HepG2 (cell line): Measurements from ENCODE around the gene ASGR1. TPM values are rescaled to one million over a fixed set of nuclear protein-coding genes. Genes with fewer than 3 reads are reported as not detected.

Source experiments
- HCFC1 ChIP-seq: fragments of 150-350 bp; IDR thresholded peaks from 2 replicates; pipeline ENCODE4 v1.6.1; 2014; ENCODE audit warnings: low read depth, low read length
- HOXA5 ChIP-seq: sonication (generic); formaldehyde crosslinking; IDR thresholded peaks from 2 replicates; pipeline ENCODE4 v1.4.0; 2020; ENCODE audit warnings: missing genetic modification reagents
- MIER3 ChIP-seq: IDR thresholded peaks from 2 replicates; pipeline ENCODE4 v1.6.1; 2016; ENCODE audit warnings: missing compliant biosample characterization, borderline replicate concordance
- MZF1 ChIP-seq: sonication (generic); formaldehyde crosslinking; IDR thresholded peaks from 2 replicates; pipeline ENCODE4 v1.8.1; 2023; ENCODE audit warnings: mild to moderate bottlenecking, missing genetic modification reagents, borderline replicate concordance
- PHF20 ChIP-seq: sonication (generic); formaldehyde crosslinking; IDR thresholded peaks from 2 replicates; pipeline ENCODE4 v1.5.0; 2020; ENCODE audit warnings: mild to moderate bottlenecking, missing genetic modification reagents
- REL ChIP-seq: sonication (generic); formaldehyde crosslinking; conservative IDR thresholded peaks from 2 replicates; pipeline ENCODE4 v1.8.0; 2022; ENCODE audit warnings: mild to moderate bottlenecking, missing genetic modification reagents, moderate library complexity
- TAF15 ChIP-seq: fragments of 200-400 bp; formaldehyde crosslinking; IDR thresholded peaks from one replicate; pipeline ENCODE4 v1.6.1; 2018; ENCODE audit warnings: mild to moderate bottlenecking, low read depth, low read length; ENCODE audit not compliant: poor library complexity, severe bottlenecking
- TBX3 ChIP-seq: fragments of 450-650 bp; IDR thresholded peaks from 2 replicates; pipeline ENCODE4 v1.6.1; 2017; ENCODE audit warnings: antibody characterized with exemption, mild to moderate bottlenecking, inconsistent platforms, borderline replicate concordance
- ZFP90 ChIP-seq: sonication (generic); formaldehyde crosslinking; IDR thresholded peaks from 2 replicates; pipeline ENCODE4 v1.8.0; 2022; ENCODE audit warnings: missing genetic modification reagents, mild to moderate bottlenecking, inconsistent platforms, borderline replicate concordance
- ZIK1 ChIP-seq: sonication (generic); formaldehyde crosslinking; IDR thresholded peaks from 2 replicates; pipeline ENCODE4 v1.5.0; 2020; ENCODE audit warnings: mild to moderate bottlenecking, low read depth, missing genetic modification reagents, borderline replicate concordance
- ZNF138 ChIP-seq: sonication (generic); formaldehyde crosslinking; IDR thresholded peaks from 2 replicates; pipeline ENCODE4 v1.5.0; 2020; ENCODE audit warnings: mild to moderate bottlenecking, low read depth, missing genetic modification reagents
- polyA plus RNA-seq, 8 experiments: library from polyadenylated mRNA; depleted of rRNA in 3 of 8; stranded (reverse) in 7 of 8; unstranded in 1 of 8; fragments of >200 nt; fragmentation: Illumina TruSeq in 4 of 8; extraction: Trizol in 4 of 8; gene quantifications; 2 replicates each; pipeline versions ENCODE4 v1.2.1 to v1.2.3, GENCODE V29; 2011 to 2016; ENCODE audit warnings: low read depth in 4 of 8, missing spikeins in 1 of 8, mixed read lengths in 1 of 8; ENCODE audit not compliant: insufficient read depth in 1 of 8
- total RNA-seq, 5 experiments: library from RNA; depleted of rRNA; stranded (reverse); fragments of >200 nt; fragmentation: Illumina TruSeq; extraction: Trizol; gene quantifications; 2 replicates each; pipeline ENCODE4 v1.2.3, GENCODE V29; 2016; ENCODE audit warnings: low read depth in 1 of 5
- TF ChIP-seq, protein P1 (sequence below): sonication (generic); formaldehyde crosslinking; IDR thresholded peaks from 2 replicates; pipeline ENCODE4 v1.4.0; 2020; ENCODE audit warnings: mild to moderate bottlenecking, missing genetic modification reagents, borderline replicate concordance
- TF ChIP-seq, protein P2 (sequence below): sonication (generic); formaldehyde crosslinking; IDR thresholded peaks from 2 replicates; pipeline ENCODE4 v1.4.0; 2020; ENCODE audit warnings: missing genetic modification reagents
- TF ChIP-seq, protein P3 (sequence below): sonication (generic); formaldehyde crosslinking; IDR thresholded peaks from 2 replicates; pipeline ENCODE4 v1.5.0; 2020; ENCODE audit warnings: mild to moderate bottlenecking, missing genetic modification reagents
- TF ChIP-seq, protein P4 (sequence below): sonication (generic); formaldehyde crosslinking; IDR thresholded peaks from 2 replicates; pipeline ENCODE4 v1.4.0; 2020; ENCODE audit warnings: missing genetic modification reagents
- TF ChIP-seq, protein P5 (sequence below): sonication (generic); formaldehyde crosslinking; IDR thresholded peaks from 2 replicates; pipeline ENCODE4 v1.4.0; 2020; ENCODE audit warnings: low read depth, mild to moderate bottlenecking, missing genetic modification reagents
- TF ChIP-seq, protein P6 (sequence below): sonication (generic); formaldehyde crosslinking; IDR thresholded peaks from 2 replicates; pipeline ENCODE4 v1.5.1; 2020; ENCODE audit warnings: missing genetic modification reagents, mild to moderate bottlenecking, borderline replicate concordance

ASGR1 gene
- total and polyA plus RNA-seq, 2 of the 13 experiments (the other 11 are each of a cell fraction or from before 2014, with no cell fraction given), result 353 to 796 TPM

DNA sequence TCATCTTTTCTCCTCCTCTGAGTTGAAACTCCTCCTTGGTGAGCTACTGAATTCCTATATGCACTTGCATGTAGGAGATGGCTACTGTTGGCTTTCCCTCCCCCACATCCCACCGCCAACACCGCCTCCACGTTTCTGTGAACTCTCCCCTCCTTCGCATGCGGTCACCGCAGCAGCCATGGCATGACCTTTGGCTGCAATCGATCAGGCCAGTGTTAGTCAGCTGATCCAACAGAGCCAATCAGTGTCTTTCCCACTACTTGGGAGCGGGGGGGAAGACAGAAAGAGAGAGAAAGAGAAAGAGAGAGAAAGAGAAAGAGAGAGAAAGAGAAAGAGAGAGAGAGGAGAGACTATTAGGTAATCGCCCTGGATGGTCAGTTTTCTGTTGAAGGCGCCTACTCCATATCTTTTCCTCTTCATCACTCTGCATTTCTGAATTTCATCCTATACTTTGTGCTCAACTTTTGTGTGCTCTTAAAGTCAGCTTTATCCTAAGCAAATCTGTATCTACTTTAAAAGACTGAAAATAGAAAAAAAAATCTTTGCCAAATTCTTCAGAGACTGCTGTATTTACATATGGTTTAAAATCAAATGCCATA lies 22.7 kb downstream of the ASGR1 start (continued):
- TF ChIP-seq, protein P1, sequence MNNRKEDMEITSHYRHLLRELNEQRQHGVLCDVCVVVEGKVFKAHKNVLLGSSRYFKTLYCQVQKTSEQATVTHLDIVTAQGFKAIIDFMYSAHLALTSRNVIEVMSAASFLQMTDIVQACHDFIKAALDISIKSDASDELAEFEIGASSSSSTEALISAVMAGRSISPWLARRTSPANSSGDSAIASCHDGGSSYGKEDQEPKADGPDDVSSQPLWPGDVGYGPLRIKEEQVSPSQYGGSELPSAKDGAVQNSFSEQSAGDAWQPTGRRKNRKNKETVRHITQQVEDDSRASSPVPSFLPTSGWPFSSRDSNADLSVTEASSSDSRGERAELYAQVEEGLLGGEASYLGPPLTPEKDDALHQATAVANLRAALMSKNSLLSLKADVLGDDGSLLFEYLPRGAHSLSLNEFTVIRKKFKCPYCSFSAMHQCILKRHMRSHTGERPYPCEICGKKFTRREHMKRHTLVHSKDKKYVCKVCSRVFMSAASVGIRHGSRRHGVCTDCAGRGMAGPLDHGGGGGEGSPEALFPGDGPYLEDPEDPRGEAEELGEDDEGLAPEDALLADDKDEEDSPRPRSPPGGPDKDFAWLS (CRISPR knock-in tag), result no peak
- no peak for TF ChIP-seq TAF15
- TF ChIP-seq ZNF138 (CRISPR knock-in tag), result peak; percentile 48; the same call in 1 of the 2 replicates
- no peak for TF ChIP-seq HOXA5 (CRISPR knock-in tag)
- TF ChIP-seq, protein P2, sequence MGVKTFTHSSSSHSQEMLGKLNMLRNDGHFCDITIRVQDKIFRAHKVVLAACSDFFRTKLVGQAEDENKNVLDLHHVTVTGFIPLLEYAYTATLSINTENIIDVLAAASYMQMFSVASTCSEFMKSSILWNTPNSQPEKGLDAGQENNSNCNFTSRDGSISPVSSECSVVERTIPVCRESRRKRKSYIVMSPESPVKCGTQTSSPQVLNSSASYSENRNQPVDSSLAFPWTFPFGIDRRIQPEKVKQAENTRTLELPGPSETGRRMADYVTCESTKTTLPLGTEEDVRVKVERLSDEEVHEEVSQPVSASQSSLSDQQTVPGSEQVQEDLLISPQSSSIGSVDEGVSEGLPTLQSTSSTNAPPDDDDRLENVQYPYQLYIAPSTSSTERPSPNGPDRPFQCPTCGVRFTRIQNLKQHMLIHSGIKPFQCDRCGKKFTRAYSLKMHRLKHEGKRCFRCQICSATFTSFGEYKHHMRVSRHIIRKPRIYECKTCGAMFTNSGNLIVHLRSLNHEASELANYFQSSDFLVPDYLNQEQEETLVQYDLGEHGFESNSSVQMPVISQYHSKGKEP, result 0 out of 2 replicates have a peak, but pooled peaks have one; percentile 49
- TF ChIP-seq ZIK1 (CRISPR knock-in tag), result peak; percentile 97
- TF ChIP-seq, protein P3, sequence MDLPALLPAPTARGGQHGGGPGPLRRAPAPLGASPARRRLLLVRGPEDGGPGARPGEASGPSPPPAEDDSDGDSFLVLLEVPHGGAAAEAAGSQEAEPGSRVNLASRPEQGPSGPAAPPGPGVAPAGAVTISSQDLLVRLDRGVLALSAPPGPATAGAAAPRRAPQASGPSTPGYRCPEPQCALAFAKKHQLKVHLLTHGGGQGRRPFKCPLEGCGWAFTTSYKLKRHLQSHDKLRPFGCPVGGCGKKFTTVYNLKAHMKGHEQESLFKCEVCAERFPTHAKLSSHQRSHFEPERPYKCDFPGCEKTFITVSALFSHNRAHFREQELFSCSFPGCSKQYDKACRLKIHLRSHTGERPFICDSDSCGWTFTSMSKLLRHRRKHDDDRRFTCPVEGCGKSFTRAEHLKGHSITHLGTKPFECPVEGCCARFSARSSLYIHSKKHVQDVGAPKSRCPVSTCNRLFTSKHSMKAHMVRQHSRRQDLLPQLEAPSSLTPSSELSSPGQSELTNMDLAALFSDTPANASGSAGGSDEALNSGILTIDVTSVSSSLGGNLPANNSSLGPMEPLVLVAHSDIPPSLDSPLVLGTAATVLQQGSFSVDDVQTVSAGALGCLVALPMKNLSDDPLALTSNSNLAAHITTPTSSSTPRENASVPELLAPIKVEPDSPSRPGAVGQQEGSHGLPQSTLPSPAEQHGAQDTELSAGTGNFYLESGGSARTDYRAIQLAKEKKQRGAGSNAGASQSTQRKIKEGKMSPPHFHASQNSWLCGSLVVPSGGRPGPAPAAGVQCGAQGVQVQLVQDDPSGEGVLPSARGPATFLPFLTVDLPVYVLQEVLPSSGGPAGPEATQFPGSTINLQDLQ (CRISPR knock-in tag), result no peak
- TF ChIP-seq, protein P4, sequence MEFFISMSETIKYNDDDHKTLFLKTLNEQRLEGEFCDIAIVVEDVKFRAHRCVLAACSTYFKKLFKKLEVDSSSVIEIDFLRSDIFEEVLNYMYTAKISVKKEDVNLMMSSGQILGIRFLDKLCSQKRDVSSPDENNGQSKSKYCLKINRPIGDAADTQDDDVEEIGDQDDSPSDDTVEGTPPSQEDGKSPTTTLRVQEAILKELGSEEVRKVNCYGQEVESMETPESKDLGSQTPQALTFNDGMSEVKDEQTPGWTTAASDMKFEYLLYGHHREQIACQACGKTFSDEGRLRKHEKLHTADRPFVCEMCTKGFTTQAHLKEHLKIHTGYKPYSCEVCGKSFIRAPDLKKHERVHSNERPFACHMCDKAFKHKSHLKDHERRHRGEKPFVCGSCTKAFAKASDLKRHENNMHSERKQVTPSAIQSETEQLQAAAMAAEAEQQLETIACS (CRISPR knock-in tag), result no peak
- TF ChIP-seq, protein P5, sequence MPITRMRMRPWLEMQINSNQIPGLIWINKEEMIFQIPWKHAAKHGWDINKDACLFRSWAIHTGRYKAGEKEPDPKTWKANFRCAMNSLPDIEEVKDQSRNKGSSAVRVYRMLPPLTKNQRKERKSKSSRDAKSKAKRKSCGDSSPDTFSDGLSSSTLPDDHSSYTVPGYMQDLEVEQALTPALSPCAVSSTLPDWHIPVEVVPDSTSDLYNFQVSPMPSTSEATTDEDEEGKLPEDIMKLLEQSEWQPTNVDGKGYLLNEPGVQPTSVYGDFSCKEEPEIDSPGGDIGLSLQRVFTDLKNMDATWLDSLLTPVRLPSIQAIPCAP (CRISPR knock-in tag), result 0 out of 2 replicates have a peak, but pooled peaks have one; percentile 70
- TF ChIP-seq REL (CRISPR knock-in tag), result peak; percentile 88
- no peak for TF ChIP-seq MZF1
- peak; percentile 78 for TF ChIP-seq TBX3
- TF ChIP-seq ZFP90 (CRISPR knock-in tag), result peak; percentile 87; the same call in 1 of the 2 replicates
- TF ChIP-seq HCFC1, result no peak
- peak; percentile 56; the same call in 1 of the 2 replicates for TF ChIP-seq PHF20 (CRISPR knock-in tag)
- TF ChIP-seq, protein P6, sequence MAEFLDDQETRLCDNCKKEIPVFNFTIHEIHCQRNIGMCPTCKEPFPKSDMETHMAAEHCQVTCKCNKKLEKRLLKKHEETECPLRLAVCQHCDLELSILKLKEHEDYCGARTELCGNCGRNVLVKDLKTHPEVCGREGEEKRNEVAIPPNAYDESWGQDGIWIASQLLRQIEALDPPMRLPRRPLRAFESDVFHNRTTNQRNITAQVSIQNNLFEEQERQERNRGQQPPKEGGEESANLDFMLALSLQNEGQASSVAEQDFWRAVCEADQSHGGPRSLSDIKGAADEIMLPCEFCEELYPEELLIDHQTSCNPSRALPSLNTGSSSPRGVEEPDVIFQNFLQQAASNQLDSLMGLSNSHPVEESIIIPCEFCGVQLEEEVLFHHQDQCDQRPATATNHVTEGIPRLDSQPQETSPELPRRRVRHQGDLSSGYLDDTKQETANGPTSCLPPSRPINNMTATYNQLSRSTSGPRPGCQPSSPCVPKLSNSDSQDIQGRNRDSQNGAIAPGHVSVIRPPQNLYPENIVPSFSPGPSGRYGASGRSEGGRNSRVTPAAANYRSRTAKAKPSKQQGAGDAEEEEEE (CRISPR knock-in tag), result no peak
- peak; percentile 97; the same call in 1 of the 2 replicates for TF ChIP-seq MIER3 (CRISPR knock-in tag)
